BLaER1 treated with 17β-estradiol and CSF1 and Interleukin-3, amounts not matched to agents 10 nM and 100 nM (cell line): ENCODE data around the gene CNP.

Experiments used
- H3K27ac ChIP-seq, 11 experiments: shearing (Covaris generic); formaldehyde crosslinking; 2 replicates each; pipeline ENCODE4 v1.8.1; 2022
- H3K27me3 ChIP-seq, 11 experiments: shearing (Covaris generic); formaldehyde crosslinking; 2 replicates each; pipeline ENCODE4 v1.8.1; 2022
- H3K36me3 ChIP-seq, 11 experiments: shearing (Covaris generic); formaldehyde crosslinking; 2 replicates each; pipeline ENCODE4 v1.8.1; 2022
- H3K4me1 ChIP-seq, 10 experiments: shearing (Covaris generic); formaldehyde crosslinking; 2 replicates each; pipeline ENCODE4 v1.8.1; 2022
- H3K4me2 ChIP-seq, 11 experiments: shearing (Covaris generic); formaldehyde crosslinking; 2 replicates each; pipeline ENCODE4 v1.8.1; 2022
- H3K4me3 ChIP-seq, 10 experiments: shearing (Covaris generic); formaldehyde crosslinking; 2 replicates each; pipeline ENCODE4 v1.8.1; 2022
- H3K9ac ChIP-seq, 11 experiments: shearing (Covaris generic); formaldehyde crosslinking; 2 replicates each; pipeline ENCODE4 v1.8.1; 2022
- H3K9me3 ChIP-seq, 11 experiments: shearing (Covaris generic); formaldehyde crosslinking; replicated peaks in 1 of 11; 2 replicates each; pipeline ENCODE4 v1.8.1; 2022
- H4K20me1 ChIP-seq, 11 experiments: shearing (Covaris generic); formaldehyde crosslinking; 2 replicates each; pipeline ENCODE4 v1.8.1; 2022
- Cebpa-rat ChIP-seq, 11 experiments: shearing (Covaris generic); IDR thresholded peaks; 2 replicates each; pipeline ENCODE4 v1.8.1; 2022

CNP gene

GRCh38 chr17:41966463-41967140 is at the start of gene CNP:
Gene CNP (plus strand): TSS chr17:41966795. CDS start chr17:41966885, 90 bp downstream.
- Histone ChIP-seq H3K36me3 (peaks cover 33 to 41% (median 38%) of the 10 kb centered on the region in 11 experiments), H4K20me1 (peaks cover 33 to 48% (median 43%) of the 10 kb centered on the region in 11 experiments; a peak in 21 of 22 replicates), H3K4me3 (peak within 1 kb of the TSS; percentile 67 to 99 (median 89)), H3K4me1 (peaks cover 59 to 85% (median 74%) of the 10 kb centered on the region in 10 experiments), H3K9me3 (no peaks in the 10 kb centered on the region), H3K9ac (peak within 1 kb of the TSS; percentile 89 to 99 (median 96)), H3K27ac (peak within 1 kb of the TSS; percentile 83 to 96 (median 93)), H3K4me2 (peak within 1 kb of the TSS; percentile 75 to 100 (median 94)), H3K27me3 (no peaks in the 10 kb centered on the region)
- no peak for TF ChIP-seq Cebpa-rat (IDR thresholded peaks at IDR 0.05)

DNA sequence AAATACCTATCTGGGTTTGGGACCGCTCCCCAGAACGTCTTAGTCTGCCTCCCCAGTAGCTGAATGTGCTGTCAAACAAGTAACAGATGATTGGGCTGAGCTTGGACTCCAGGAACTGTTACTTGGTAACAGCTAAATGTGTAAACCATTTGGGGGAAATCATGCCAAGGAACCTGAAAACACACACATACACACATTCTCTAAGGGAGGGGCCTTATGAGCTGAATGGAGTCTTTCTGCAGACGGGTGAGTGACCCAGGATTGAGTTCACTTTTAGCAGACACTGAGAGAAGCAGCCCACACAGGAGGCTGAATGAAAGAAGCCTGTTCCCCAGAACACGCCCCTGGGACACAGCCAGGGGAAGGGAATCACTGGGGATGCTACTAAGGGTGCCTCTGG is 49.4 kb upstream of the CNP start:
- Histone ChIP-seq H3K4me1 (peaks cover 45 to 72% (median 70%) of the 10 kb centered on the region in 10 experiments), H3K36me3 (peaks cover 23 to 48% (median 41%) of the 10 kb centered on the region in 11 experiments), H4K20me1 (peaks cover 45 to 64% (median 61%) of the 10 kb centered on the region in 11 experiments; a peak in 21 of 22 replicates), H3K27me3 (no peaks in the 10 kb centered on the region), H3K4me2 (peak overlapping the region; percentile 90 to 97 (median 94)), H3K4me3 (peak overlapping the region; percentile 89 to 98 (median 94)), H3K9ac (peak overlapping the region; percentile 88 to 98 (median 93)), H3K27ac (peak overlapping the region in 3 of 11 experiments; percentile 89 to 96 (median 92); a peak in 6 of 22 replicates), H3K9me3 (no peaks in the 10 kb centered on the region)
- no peak for TF ChIP-seq Cebpa-rat (IDR thresholded peaks at IDR 0.05)

GRCh38 chr17:41917679-41918313 is 48.8 kb upstream of the CNP start:
- Histone ChIP-seq H3K9ac (peak overlapping the region; percentile 88 to 98 (median 93)), H3K4me1 (peaks cover 45 to 79% (median 76%) of the 10 kb centered on the region in 10 experiments), H3K9me3 (no peaks in the 10 kb centered on the region), H3K4me2 (peak overlapping the region; percentile 90 to 97 (median 94)), H3K36me3 (peaks cover 17 to 42% (median 35%) of the 10 kb centered on the region in 11 experiments), H3K27ac (peak overlapping the region; percentile 69 to 96 (median 94)), H3K27me3 (no peaks in the 10 kb centered on the region), H4K20me1 (peaks cover 39 to 58% (median 55%) of the 10 kb centered on the region in 11 experiments; a peak in 21 of 22 replicates), H3K4me3 (peak overlapping the region; percentile 89 to 98 (median 94))
- no peak for TF ChIP-seq Cebpa-rat (IDR thresholded peaks at IDR 0.05)

DNA sequence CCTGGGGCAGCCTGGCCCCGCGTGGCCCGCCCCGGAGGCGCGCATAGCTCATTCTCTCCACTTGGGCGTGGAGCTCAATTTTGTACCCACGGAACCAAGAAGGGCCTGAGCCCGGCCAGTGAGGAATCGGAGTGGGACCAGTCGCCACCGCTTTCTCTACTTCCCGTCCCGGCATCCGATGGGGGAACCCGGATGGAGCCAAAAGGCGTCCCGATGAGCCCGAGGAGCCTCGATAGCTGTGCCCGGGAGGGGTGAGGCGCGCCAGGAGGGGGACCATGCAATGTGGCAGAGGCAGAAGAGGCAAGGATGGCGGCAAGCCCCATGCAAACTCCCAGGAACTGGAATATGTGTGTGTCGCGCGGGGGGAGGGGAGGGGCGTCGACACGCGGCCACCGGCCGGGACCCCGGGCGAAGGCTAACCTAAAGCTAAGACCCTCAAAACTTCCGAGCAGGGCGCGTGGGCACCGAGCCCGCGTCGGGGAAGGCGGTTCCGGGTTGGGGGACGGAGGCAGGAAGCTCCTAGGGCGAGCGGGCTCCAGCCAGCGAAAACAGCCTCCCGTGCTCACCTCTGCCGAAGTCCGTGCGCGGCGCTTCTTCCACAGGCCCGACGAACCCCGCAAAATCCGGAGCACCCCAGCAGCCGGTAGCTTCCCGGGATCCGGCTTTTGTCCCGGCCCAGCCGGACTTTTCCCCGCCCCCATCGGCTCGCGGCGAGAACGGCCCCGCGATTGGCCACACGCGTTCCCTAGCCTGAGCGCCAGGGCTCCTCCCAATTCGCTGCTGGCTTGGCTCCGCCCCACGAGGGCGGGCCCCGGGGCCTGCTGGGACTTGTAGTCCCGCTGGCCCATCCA is 48.1 kb upstream of the CNP start, which contains the start of gene ACLY:
TSS of gene ACLY (minus strand) at position 638 of the 851 bp plus-strand sequence. CDS start 5,078 bp downstream, outside the sequence.
- H3K36me3 ChIP-seq: peaks cover 10 to 35% (median 27%) of the 10 kb centered on the region in 11 experiments
- peak within 1 kb of the TSS; percentile 92 to 97 (median 95) for H3K4me2 ChIP-seq
- H3K27me3 ChIP-seq: no peaks in the 10 kb centered on the region
- H3K4me1 ChIP-seq: peaks cover 45 to 84% (median 78%) of the 10 kb centered on the region in 10 experiments
- TF ChIP-seq Cebpa-rat (IDR thresholded peaks at IDR 0.05): no peak
- peak within 1 kb of the TSS; percentile 69 to 96 (median 94) for H3K27ac ChIP-seq
- no peaks in the 10 kb centered on the region for H3K9me3 ChIP-seq
- peak within 1 kb of the TSS; percentile 88 to 98 (median 93) for H3K9ac ChIP-seq
- H4K20me1 ChIP-seq: peaks cover 32 to 50% (median 48%) of the 10 kb centered on the region in 11 experiments; a peak in 21 of 22 replicates
- peak within 1 kb of the TSS; percentile 89 to 98 (median 94) for H3K4me3 ChIP-seq

DNA sequence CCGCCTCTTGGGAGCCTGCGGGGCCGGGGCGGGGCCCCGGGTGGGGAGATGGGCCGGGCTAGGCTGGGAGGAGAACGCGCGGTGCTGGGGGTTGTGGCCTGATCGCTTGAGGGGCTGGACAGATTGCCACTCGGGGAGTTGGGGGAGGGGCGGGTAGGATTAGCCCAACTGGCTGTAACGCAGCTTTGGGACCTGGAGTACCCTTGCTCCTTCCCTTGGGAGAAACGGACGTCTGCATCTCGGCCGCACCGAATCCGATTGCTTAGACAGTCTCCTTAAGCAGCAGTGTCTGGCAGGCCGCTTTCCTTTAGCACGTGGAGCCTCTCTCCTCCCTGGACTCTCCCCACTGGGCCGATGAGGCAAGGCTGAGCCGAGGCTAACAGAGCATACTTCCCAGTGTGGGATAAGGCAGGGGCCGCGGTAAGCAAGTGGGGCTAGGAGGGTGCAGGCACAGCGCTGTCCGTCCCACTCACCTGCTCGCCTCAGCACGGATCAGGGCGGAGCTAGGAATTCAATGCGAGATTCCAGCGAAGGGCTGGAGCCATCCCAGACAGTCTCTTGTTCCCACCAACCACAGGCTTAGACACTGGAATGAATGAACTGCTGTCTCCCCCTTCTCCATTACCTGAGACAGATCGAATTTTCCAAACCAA is 47.3 kb upstream of the CNP start:
- no peak for TF ChIP-seq Cebpa-rat (IDR thresholded peaks at IDR 0.05)
- peak overlapping the region; percentile 79 to 95 (median 92) for H3K4me2 ChIP-seq
- H3K36me3 ChIP-seq: peaks cover 4 to 27% (median 20%) of the 10 kb centered on the region in 11 experiments; a peak in 18 of 22 replicates
- peak overlapping the region in 10 of 11 experiments; percentile 17 to 96 (median 90); a peak in 19 of 22 replicates for H3K27ac ChIP-seq
- no peaks in the 10 kb centered on the region for H3K9me3 ChIP-seq
- peaks cover 24 to 43% (median 40%) of the 10 kb centered on the region in 11 experiments; a peak in 21 of 22 replicates for H4K20me1 ChIP-seq
- peak overlapping the region; percentile 56 to 98 (median 93); a peak in 21 of 22 replicates for H3K9ac ChIP-seq
- H3K27me3 ChIP-seq: no peaks in the 10 kb centered on the region
- peaks cover 44 to 80% (median 74%) of the 10 kb centered on the region in 10 experiments for H3K4me1 ChIP-seq
- H3K4me3 ChIP-seq: peak overlapping the region; percentile 89 to 98 (median 94)

DNA sequence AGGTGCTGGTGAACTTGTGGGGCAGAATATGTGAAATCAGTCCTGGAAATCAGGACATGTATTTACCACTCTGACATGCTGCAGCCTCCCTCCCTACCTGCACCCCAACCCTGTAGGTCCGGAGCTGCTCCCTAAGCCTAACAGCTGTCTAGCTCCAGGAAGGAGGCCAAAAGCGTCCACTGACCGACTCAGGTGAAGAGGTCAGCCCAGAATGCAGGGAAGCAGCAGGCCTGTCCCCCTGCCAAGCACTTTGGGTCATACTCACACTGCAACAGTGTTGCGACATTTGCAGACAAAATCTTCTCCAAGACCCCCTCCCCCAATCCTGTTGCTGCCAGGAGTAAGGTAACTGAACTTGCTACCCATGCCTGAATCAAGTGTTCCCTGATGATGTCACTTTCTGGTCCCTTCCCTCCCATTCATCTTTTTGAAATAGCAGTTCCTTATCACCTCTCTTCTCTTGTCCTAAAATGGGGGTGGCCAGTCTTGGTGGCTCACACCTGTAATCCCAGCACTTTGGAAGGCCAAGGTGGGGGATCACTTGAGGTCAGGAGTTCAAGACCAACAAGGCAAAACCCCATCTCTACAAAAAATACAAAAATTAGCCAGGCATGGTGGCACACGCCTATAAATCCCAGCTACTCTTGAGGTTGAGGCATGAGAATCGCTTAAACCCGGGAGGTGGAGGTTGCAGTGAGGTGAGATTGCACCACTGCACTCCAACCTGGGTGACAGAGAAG is 46.6 kb upstream of the CNP start:
- peaks cover 17 to 36% (median 33%) of the 10 kb centered on the region in 11 experiments; a peak in 21 of 22 replicates for H4K20me1 ChIP-seq
- peak overlapping the region in 9 of 11 experiments; percentile 65 to 94 (median 91); a peak in 12 of 22 replicates for H3K9ac ChIP-seq
- H3K36me3 ChIP-seq: peaks cover 0 to 20% (median 13%) of the 10 kb centered on the region in 11 experiments; a peak in 16 of 22 replicates
- H3K9me3 ChIP-seq: no peaks in the 10 kb centered on the region
- H3K27ac ChIP-seq: peak overlapping the region in 9 of 11 experiments; percentile 62 to 96 (median 87); a peak in 14 of 22 replicates
- H3K4me3 ChIP-seq: peak overlapping the region in 2 of 10 experiments; percentile 49 to 98; a peak in 1 of 20 replicates
- TF ChIP-seq Cebpa-rat (IDR thresholded peaks at IDR 0.05): peak in 7 of 11 experiments; percentile 26 to 66 (median 37); a peak in 5 of 22 replicates
- H3K4me2 ChIP-seq: peak overlapping the region; percentile 79 to 95 (median 92)
- no peaks in the 10 kb centered on the region for H3K27me3 ChIP-seq
- H3K4me1 ChIP-seq: peaks cover 36 to 80% (median 74%) of the 10 kb centered on the region in 10 experiments

DNA sequence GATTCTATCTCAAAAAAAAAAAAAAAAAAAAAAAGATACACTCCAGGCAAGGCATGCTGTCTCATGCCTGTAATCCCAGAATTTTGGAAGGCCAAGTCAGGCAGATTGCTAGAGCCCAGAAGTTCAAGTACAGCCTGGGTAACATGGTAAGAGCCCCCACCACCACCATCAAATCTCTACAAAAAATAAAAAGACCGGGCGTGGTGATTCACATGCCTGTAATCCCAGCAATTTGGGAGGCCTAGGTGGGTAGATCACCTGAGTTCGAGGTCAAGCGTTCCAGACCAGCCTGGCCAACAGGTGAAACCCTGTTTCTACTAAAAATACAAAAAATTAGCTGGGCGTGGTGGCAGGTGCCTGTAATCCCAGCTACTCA is 46.0 kb upstream of the CNP start:
- Histone ChIP-seq H3K36me3 (peaks cover 0 to 14% (median 9%) of the 10 kb centered on the region in 11 experiments; a peak in 13 of 22 replicates), H3K27me3 (no peaks in the 10 kb centered on the region), H3K27ac (no peak overlapping the region; a peak in 1 of 22 replicates), H3K4me1 (peaks cover 32 to 80% (median 74%) of the 10 kb centered on the region in 10 experiments), H3K4me2 (peak overlapping the region in 7 of 11 experiments; percentile 42 to 95 (median 86); a peak in 9 of 22 replicates), H3K9ac (no peak overlapping the region), H3K9me3 (no peaks in the 10 kb centered on the region), H4K20me1 (peaks cover 11 to 30% (median 27%) of the 10 kb centered on the region in 11 experiments; a peak in 21 of 22 replicates), H3K4me3 (no peak overlapping the region)
- no peak for TF ChIP-seq Cebpa-rat (IDR thresholded peaks at IDR 0.05)
